ENCODE results near the gene ZFHX3.
"Not testable (repeated sequence)": the region's sequence is repeated elsewhere in the genome, so short reads cannot be mapped to it uniquely, and the experiment has no call there.

The ZFHX3 gene

GRCh38 chr16:73019457-73020362 is 28.2 kb downstream of the ZFHX3 start:
- DNase-seq = no peak

- no peak for DNase-seq
Measured at GRCh38 chr16:73018821-73019456, 29.0 kb downstream of the ZFHX3 start.

GRCh38 chr16:73017321-73017720 is 30.6 kb downstream of the ZFHX3 start:
- no peak for DNase-seq

GRCh38 chr16:73016488-73016830 is 31.5 kb downstream of the ZFHX3 start:
- DNase-seq = no peak

GRCh38 chr16:73015612-73016487 is 32.1 kb downstream of the ZFHX3 start:
- DNase-seq = no peak

- no peak for DNase-seq
Measured at GRCh38 chr16:73014768-73015167, 33.2 kb downstream of the ZFHX3 start.

- DNase-seq = no peak
Measured at GRCh38 chr16:73013974-73014373, 34.0 kb downstream of the ZFHX3 start.

GRCh38 chr16:73012341-73012740 is 35.6 kb downstream of the ZFHX3 start:
- DNase-seq = no peak

GRCh38 chr16:73011926-73012325 is 36.0 kb downstream of the ZFHX3 start:
- DNase-seq = no peak

GRCh38 chr16:73010150-73010676 is 37.7 kb downstream of the ZFHX3 start:
- DNase-seq = no peak

- not testable (repeated sequence) for DNase-seq
Measured at GRCh38 chr16:73009710-73010109, 38.2 kb downstream of the ZFHX3 start.

GRCh38 chr16:73006026-73006425 is 41.9 kb downstream of the ZFHX3 start:
- DNase-seq = no peak

GRCh38 chr16:73002866-73003265 is 45.1 kb downstream of the ZFHX3 start:
- DNase-seq = no peak

- DNase-seq = no peak
Measured at GRCh38 chr16:73000907-73001521, 46.9 kb downstream of the ZFHX3 start.

GRCh38 chr16:73000020-73000906 is 47.7 kb downstream of the ZFHX3 start:
- no peak for DNase-seq

GRCh38 chr16:72999541-73000019 is 48.3 kb downstream of the ZFHX3 start:
- no peak for DNase-seq

- DNase-seq = no peak
Measured at GRCh38 chr16:72997141-72997542, 50.8 kb downstream of the ZFHX3 start.

- DNase-seq = no peak
Measured at GRCh38 chr16:72996291-72997062, 51.5 kb downstream of the ZFHX3 start.

- DNase-seq = not testable (repeated sequence)
Measured at GRCh38 chr16:72995882-72996270, 52.1 kb downstream of the ZFHX3 start.

- DNase-seq = no peak
Measured at GRCh38 chr16:72995151-72995881, 52.6 kb downstream of the ZFHX3 start.

Data from activated effector memory CD4-positive, alpha-beta T cell treated with Interleukin-2 at 50 U/mL for 16 hours (primary cell).